ENCODE data around the gene ADAMTS13.
"Not testable (repeated sequence)": the region's sequence is repeated elsewhere in the genome, so short reads cannot be mapped to it uniquely, and the experiment has no call there.

The ADAMTS13 gene

DNA sequence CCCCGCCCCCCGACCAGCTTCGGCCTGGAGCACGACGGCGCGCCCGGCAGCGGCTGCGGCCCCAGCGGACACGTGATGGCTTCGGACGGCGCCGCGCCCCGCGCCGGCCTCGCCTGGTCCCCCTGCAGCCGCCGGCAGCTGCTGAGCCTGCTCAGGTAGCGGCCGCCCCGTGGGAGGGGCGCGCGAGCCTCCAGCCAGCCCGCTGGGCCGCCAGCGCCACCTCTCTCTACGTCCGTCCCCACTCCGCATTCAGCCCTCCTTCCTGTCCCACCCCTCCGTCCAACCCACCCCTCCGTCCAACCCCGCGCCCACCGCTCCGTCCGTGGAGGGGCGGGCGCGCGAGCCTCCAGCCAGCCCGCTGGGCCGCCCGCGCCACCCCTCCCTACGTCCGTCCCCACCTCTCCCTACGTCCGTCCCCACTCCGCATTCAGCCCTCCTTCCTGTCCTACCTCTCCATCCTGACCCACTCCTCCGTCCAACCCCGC, 6.5 kb downstream of the ADAMTS13 start:
- ATAC-seq = peak; percentile 55
- no peaks in the 10 kb centered on the region for H3K9me3 Mint-ChIP-seq
- DNase-seq (ENCODE audit: low spot score in 2 of 2) = no peak
- H3K4me1 Mint-ChIP-seq = no peaks in the 10 kb centered on the region
- H3K27ac Mint-ChIP-seq = no peak overlapping the region
- H3K4me3 Mint-ChIP-seq = peak overlapping the region; percentile 32
- H3K36me3 Mint-ChIP-seq = no peaks in the 10 kb centered on the region

DNA sequence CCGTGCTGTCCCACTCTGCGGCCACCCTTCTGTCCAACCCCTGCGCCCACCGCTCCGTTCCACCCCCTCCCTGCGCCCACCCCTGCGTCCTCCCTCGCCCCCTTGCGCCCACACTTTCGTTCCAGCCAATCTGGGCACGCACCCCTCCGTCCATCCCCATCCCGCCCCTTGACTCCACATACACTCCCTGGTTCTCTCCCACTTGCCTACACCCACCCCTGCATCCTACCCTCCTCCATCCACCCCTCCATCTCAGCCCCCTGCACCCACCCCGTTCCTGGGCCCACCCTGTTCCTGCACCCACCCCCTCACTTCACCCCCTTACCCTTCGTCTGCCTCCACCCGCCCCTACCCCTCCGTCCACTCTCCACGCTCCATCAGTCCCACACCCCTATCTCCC, 7.0 kb downstream of the ADAMTS13 start:
- Mint-ChIP-seq H3K9me3 (no peaks in the 10 kb centered on the region), H3K4me1 (no peaks in the 10 kb centered on the region), H3K27ac (no peak overlapping the region), H3K4me3 (peak overlapping the region; percentile 55), H3K36me3 (no peaks in the 10 kb centered on the region)
- DNase-seq (ENCODE audit: low spot score in 2 of 2) (no peak), ATAC-seq (no peak)

DNA sequence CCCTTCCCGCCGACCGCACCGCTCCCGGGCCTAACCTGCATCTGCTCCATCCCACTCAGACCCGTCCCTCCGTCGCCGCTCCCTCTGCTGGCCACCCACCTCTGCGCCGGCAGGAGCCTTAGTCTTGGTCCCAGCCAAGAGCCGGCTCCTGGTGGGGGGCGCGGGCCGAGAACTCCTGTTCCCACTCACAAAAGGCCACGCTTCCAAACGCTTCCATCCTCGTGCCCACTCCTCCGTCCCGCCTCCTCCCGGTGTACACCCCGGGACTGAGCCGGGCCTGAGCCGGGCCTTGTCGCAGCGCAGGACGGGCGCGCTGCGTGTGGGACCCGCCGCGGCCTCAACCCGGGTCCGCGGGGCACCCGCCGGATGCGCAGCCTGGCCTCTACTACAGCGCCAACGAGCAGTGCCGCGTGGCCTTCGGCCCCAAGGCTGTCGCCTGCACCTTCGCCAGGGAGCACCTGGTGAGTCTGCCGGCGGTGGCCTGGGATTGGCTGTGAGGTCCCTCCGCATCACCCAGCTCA, 7.5 kb downstream of the ADAMTS13 start:
- no peak overlapping the region for H3K27ac Mint-ChIP-seq
- ATAC-seq = peak; percentile 31
- H3K36me3 Mint-ChIP-seq = no peaks in the 10 kb centered on the region
- H3K4me3 Mint-ChIP-seq = peak overlapping the region; percentile 55
- no peaks in the 10 kb centered on the region for H3K9me3 Mint-ChIP-seq
- no peak for DNase-seq (ENCODE audit: low spot score in 2 of 2)
- H3K4me1 Mint-ChIP-seq = no peaks in the 10 kb centered on the region

DNA sequence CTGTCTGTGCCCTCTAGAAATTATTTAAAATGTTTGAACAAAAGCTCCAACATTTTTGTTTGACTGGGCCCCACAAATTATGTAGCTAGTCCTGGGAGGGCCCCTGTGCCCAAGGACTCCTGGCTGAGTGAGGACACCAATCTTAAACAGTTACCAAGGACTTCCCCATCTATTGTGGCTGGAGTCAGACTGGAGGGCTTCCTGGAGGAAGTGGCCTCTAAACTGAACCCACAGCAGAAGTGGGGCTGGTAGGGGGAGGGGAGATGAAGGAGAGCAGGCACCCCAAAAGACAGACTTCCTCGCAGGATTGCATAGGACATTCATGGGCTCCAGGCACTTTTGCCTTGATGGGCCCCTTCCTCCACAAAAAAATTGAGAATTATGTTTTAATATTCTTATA, 8.1 kb downstream of the ADAMTS13 start:
- ATAC-seq = no peak
- no peak for DNase-seq (ENCODE audit: low spot score in 2 of 2)
- H3K4me3 Mint-ChIP-seq = no peak overlapping the region
- H3K36me3 Mint-ChIP-seq = no peaks in the 10 kb centered on the region
- H3K9me3 Mint-ChIP-seq = no peaks in the 10 kb centered on the region
- H3K27ac Mint-ChIP-seq = no peak overlapping the region
- H3K4me1 Mint-ChIP-seq = no peaks in the 10 kb centered on the region

DNA sequence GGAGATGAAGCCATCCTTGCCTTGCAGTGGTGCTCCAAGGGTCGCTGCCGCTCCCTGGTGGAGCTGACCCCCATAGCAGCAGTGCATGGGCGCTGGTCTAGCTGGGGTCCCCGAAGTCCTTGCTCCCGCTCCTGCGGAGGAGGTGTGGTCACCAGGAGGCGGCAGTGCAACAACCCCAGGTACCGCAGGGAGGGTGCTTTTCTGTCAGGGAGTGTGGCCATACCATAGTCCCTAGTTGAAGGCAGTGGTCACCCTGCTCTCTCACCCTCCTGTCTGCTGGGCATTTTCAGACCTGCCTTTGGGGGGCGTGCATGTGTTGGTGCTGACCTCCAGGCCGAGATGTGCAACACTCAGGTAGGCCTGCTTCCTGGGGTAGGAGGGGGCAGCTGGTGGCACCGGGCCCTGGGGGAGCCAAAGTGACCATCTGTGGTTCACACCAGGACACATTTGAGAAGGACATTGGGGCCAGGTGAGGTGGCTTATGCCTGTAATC, 11.2 kb downstream of the ADAMTS13 start:
- DNase-seq (ENCODE audit: low spot score in 2 of 2) = no peak
- ATAC-seq = no peak
- Mint-ChIP-seq H3K4me1 (no peaks in the 10 kb centered on the region), H3K9me3 (no peaks in the 10 kb centered on the region), H3K36me3 (no peaks in the 10 kb centered on the region), H3K27ac (no peak overlapping the region), H3K4me3 (no peak overlapping the region)

DNA sequence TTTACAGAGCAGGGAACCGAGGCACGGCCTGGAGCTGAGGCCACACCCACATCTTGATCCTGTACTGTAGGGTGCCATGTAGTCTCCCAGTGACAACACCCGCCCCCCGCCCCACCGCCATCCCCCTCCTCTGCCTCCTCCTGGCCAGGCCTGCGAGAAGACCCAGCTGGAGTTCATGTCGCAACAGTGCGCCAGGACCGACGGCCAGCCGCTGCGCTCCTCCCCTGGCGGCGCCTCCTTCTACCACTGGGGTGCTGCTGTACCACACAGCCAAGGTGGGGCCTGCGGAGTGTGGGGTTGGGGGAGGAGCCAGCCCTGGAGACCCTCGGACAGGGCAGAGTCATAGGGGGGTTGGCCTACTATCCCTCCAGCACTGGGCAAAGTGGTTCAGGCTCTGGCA, 14.5 kb downstream of the ADAMTS13 start:
- DNase-seq (ENCODE audit: low spot score in 2 of 2) (no peak), ATAC-seq (no peak)
- Mint-ChIP-seq H3K4me1 (peaks cover 8% of the 10 kb centered on the region), H3K4me3 (no peak overlapping the region), H3K9me3 (no peaks in the 10 kb centered on the region), H3K27ac (no peak overlapping the region), H3K36me3 (no peaks in the 10 kb centered on the region)

DNA sequence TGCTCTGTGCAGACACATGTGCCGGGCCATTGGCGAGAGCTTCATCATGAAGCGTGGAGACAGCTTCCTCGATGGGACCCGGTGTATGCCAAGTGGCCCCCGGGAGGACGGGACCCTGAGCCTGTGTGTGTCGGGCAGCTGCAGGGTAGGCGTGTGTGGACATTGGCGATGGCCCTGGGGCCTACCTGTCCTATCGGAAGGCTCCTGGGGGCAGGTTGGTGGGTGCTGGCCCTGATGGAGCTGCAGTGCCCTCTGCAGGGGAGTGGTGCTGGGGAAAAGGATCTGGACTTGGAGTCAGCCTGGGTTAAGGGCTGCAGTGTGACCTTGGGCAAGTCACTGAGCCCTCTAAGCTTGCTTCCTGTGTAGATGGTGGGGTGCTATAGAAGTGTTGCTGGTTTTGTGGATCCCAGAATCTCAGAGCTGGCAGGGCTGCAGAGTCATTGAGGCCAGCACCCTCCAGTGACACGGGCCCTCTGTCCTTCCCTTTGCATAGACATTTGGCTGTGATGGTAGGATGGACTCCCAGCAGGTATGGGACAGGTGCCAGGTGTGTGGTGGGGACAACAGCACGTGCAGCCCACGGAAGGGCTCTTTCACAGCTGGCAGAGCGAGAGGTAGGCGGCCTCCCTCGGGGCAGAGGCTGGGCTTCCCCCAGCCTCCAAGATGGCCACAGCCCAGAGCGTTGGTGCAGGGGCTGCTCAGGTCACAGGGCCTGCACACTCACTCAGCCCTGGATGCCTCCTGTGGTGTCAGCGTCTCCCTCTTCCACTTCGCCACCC, 15.8 kb downstream of the ADAMTS13 start:
- Mint-ChIP-seq H3K4me3 (no peak overlapping the region), H3K4me1 (peaks cover 8% of the 10 kb centered on the region), H3K36me3 (no peaks in the 10 kb centered on the region), H3K27ac (no peak overlapping the region), H3K9me3 (no peaks in the 10 kb centered on the region)
- no peak for DNase-seq (ENCODE audit: low spot score in 2 of 2)
- no peak for ATAC-seq

DNA sequence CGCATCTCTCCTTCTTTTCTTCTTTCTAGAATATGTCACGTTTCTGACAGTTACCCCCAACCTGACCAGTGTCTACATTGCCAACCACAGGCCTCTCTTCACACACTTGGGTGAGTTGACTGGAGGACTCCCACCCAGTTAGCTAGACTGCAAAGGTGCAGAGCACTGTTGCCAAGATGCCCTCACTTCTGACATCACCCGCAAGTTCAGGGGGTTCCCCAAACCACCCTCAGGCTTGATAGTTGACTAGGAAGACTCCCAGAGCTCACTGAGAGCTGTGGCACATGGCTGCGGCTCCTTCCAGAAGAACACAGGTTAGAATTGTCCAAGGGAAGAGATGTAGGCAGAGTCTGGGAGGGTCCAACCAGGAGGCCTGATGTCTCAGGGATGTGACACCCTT, 17.2 kb downstream of the ADAMTS13 start:
- ATAC-seq (peak; percentile 77), DNase-seq (ENCODE audit: low spot score in 2 of 2) (no peak)
- no peak overlapping the region for H3K4me3 Mint-ChIP-seq
- H3K4me1 Mint-ChIP-seq = peaks cover 8% of the 10 kb centered on the region
- H3K9me3 Mint-ChIP-seq = no peaks in the 10 kb centered on the region
- no peaks in the 10 kb centered on the region for H3K36me3 Mint-ChIP-seq
- H3K27ac Mint-ChIP-seq = no peak overlapping the region

DNA sequence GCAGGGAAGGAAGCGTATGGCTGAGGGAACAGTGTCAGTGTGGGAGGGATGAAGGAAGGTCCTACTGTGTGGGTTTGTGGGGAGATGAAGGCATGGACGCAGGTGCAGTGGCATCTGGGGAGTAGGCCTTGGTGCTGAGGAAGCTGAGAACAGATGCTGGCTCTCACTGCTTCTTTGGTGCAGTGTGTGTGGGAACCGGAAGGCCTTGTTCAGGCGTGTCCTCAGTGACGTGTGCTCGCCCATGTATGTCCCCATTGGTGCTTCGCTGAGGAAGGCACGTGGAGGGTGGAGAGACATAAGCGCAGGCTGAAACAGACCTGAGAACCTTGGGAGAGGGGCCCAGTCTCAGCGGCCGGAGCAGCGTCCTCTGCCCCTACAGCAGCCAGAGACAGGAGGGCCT, 18.7 kb downstream of the ADAMTS13 start:
- Mint-ChIP-seq H3K9me3 (no peaks in the 10 kb centered on the region), H3K4me3 (no peak overlapping the region), H3K4me1 (peaks cover 8% of the 10 kb centered on the region), H3K27ac (peak overlapping the region; percentile 53), H3K36me3 (no peaks in the 10 kb centered on the region)
- ATAC-seq (no peak), DNase-seq (ENCODE audit: low spot score in 2 of 2) (no peak)

DNA sequence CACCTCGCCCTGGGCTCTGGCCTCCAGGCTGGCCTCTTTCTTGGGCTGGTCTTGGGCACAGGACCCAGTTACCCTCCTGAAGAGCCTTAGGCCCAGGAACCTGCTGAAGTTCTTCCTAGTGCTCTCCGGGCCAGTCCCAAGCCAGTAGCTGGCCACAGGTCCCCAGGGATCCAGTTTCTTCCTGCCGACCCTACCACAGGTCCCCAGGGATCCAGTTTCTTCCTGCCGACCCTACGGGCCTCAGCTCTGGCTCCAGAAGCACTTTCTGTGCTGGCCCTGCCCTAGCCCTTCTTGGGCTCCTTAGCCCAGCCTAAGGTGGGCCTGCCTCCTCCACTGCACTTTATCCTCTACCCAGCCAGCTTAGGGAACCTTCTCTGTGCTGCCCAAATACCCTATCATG, 19.4 kb downstream of the ADAMTS13 start:
- Mint-ChIP-seq H3K4me3 (no peak overlapping the region), H3K36me3 (no peaks in the 10 kb centered on the region), H3K4me1 (peaks cover 8% of the 10 kb centered on the region), H3K27ac (peak overlapping the region; percentile 35), H3K9me3 (no peaks in the 10 kb centered on the region)
- ATAC-seq = no peak
- DNase-seq (ENCODE audit: low spot score in 2 of 2) = no peak

DNA sequence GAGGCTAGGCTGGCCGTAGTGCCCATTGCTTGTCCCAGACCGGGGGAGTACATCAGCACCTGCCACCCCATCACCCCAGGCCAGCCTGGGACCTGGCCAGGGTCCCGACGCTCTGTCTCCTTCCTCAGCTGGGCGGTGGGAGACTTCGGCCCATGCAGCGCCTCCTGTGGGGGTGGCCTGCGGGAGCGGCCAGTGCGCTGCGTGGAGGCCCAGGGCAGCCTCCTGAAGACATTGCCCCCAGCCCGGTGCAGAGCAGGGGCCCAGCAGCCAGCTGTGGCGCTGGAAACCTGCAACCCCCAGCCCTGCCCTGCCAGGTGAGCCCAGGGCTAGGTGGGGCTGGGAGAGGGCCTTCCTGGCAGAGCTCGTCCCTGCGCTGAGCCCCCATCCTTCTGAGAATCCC, 21.1 kb downstream of the ADAMTS13 start:
- H3K4me3 Mint-ChIP-seq = no peak overlapping the region
- H3K36me3 Mint-ChIP-seq = no peaks in the 10 kb centered on the region
- no peaks in the 10 kb centered on the region for H3K9me3 Mint-ChIP-seq
- ATAC-seq (no peak), DNase-seq (ENCODE audit: low spot score in 2 of 2) (no peak)
- H3K4me1 Mint-ChIP-seq = peaks cover 8% of the 10 kb centered on the region
- H3K27ac Mint-ChIP-seq = peak overlapping the region; percentile 10

DNA sequence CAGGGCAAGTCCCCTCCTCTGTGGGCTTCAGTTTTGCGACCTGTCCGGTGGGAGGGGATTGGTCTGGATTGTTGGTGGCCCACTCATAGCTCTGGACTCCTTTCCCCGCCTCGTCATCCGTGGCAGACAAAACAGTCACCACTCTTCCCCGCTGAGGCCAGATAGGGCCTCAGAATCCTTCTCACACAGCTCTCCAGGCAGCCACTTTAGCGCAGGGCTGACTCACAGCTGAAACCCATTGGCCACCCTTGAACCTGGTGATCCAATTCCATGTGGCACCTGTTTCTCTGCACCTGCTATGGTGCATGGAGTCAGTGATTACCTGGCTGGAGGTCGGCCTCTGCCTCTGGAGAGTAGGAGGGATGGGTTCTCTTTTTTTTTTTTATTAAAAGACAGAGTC, 21.8 kb downstream of the ADAMTS13 start:
- no peaks in the 10 kb centered on the region for H3K36me3 Mint-ChIP-seq
- peak overlapping the region; percentile 10 for H3K27ac Mint-ChIP-seq
- peaks cover 8% of the 10 kb centered on the region for H3K4me1 Mint-ChIP-seq
- H3K4me3 Mint-ChIP-seq = no peak overlapping the region
- H3K9me3 Mint-ChIP-seq = no peaks in the 10 kb centered on the region
- DNase-seq (ENCODE audit: low spot score in 2 of 2) (no peak), ATAC-seq (no peak)

DNA sequence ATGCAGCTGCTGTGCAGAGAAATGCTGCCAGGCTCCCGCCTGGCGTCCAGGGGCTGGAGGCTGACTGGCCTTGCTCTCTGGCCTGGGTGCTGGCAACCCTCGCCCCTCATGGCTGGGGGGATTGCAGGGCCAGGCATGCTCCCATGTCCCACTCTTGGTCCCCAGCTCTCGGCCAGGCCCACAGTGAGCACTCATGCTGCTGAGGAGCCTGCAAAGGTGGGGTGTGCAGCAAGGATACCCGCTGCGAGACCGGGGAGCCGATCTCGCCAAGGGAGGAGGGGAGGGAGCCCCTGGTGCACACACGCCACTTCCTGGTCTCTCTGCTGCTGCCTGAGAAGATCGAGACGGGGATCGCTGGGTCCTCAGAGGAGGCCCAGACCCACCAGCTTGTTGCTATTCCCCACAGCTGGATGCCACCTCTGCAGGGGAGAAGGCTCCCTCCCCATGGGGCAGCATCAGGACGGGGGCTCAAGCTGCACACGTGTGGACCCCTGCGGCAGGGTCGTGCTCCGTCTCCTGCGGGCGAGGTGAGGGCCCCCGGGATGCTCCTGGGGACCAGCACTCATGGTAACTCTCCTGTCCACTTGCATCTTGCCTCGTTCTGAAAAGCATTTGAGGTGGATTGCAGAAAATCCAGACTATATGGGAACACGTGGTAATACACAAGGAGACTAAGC, 23.3 kb downstream of the ADAMTS13 start:
- H3K4me3 Mint-ChIP-seq = no peak overlapping the region
- no peak overlapping the region for H3K27ac Mint-ChIP-seq
- DNase-seq (ENCODE audit: low spot score in 2 of 2) (no peak), ATAC-seq (no peak)
- H3K4me1 Mint-ChIP-seq = no peaks in the 10 kb centered on the region
- H3K9me3 Mint-ChIP-seq = no peaks in the 10 kb centered on the region
- H3K36me3 Mint-ChIP-seq = no peaks in the 10 kb centered on the region

DNA sequence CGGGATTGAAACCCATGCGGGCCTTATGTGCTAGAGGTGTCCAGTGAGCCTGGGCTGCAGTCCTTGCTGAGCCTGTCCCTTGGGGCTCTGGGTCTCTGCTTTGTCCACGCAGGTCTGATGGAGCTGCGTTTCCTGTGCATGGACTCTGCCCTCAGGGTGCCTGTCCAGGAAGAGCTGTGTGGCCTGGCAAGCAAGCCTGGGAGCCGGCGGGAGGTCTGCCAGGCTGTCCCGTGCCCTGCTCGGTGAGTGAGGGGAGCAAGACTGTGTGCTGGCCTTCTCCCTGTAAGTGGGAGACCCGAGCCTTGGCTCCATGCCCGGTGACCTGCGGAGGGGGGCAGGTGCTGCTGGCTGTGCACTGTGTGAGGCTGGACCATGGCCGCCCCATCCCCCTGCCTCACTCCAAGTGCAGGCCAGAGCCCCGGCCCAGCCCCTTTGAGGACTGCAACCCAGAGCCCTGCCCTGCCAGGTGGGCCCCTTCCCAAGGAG, 26.4 kb downstream of the ADAMTS13 start:
- Mint-ChIP-seq H3K9me3 (no peaks in the 10 kb centered on the region), H3K4me1 (no peaks in the 10 kb centered on the region), H3K36me3 (no peaks in the 10 kb centered on the region), H3K27ac (no peak overlapping the region), H3K4me3 (no peak overlapping the region)
- ATAC-seq (peak; percentile 33), DNase-seq (ENCODE audit: low spot score in 2 of 2) (no peak)

DNA sequence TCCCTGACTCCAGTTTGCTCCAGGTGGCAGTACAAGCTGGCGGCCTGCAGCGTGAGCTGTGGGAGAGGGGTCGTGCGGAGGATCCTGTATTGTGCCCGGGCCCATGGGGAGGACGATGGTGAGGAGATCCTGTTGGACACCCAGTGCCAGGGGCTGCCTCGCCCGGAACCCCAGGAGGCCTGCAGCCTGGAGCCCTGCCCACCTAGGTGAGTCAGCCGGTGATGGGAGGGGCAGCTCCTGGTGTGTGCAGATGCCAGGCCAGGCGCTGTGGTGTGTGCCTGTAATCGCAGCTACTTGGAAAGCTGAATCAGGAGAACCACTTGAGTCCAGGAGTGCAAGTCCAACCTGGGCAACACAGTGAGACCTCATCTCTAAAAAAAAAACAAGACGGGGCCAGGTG, 27.6 kb downstream of the ADAMTS13 start:
- Mint-ChIP-seq H3K36me3 (no peaks in the 10 kb centered on the region), H3K4me3 (no peak overlapping the region), H3K9me3 (no peaks in the 10 kb centered on the region), H3K27ac (no peak overlapping the region), H3K4me1 (no peaks in the 10 kb centered on the region)
- ATAC-seq = no peak
- DNase-seq (ENCODE audit: low spot score in 2 of 2) = no peak

DNA sequence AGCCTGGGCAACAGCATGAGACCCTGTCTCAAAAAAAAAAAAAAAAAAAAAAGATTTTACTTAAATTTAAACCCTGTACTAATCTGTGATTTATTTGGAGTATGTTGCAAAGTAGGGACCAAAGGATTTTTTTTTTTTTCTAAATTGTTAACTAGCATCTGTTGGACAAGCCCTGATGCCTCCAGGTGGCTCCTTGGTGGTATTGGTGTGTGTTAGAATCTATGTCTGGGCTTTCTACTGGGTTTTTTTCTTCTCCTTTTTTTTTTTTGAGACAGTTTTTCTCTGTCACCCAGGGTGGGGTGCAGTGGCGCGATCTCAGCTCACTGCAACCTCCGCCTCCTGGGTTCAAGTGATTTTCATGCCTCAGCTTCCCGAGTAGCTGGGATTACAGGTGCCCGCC, 29.7 kb downstream of the ADAMTS13 start:
- H3K9me3 Mint-ChIP-seq; DNase-seq (ENCODE audit: low spot score in 2 of 2); H3K4me1 Mint-ChIP-seq; H3K4me3 Mint-ChIP-seq; H3K36me3 Mint-ChIP-seq; ATAC-seq; H3K27ac Mint-ChIP-seq: not testable (repeated sequence)
